ENCODE measurements around the gene LILRB2.
"Not testable (repeated sequence)": the region's sequence is repeated elsewhere in the genome, so short reads cannot be mapped to it uniquely, and the experiment has no call there.

The LILRB2 gene

DNA sequence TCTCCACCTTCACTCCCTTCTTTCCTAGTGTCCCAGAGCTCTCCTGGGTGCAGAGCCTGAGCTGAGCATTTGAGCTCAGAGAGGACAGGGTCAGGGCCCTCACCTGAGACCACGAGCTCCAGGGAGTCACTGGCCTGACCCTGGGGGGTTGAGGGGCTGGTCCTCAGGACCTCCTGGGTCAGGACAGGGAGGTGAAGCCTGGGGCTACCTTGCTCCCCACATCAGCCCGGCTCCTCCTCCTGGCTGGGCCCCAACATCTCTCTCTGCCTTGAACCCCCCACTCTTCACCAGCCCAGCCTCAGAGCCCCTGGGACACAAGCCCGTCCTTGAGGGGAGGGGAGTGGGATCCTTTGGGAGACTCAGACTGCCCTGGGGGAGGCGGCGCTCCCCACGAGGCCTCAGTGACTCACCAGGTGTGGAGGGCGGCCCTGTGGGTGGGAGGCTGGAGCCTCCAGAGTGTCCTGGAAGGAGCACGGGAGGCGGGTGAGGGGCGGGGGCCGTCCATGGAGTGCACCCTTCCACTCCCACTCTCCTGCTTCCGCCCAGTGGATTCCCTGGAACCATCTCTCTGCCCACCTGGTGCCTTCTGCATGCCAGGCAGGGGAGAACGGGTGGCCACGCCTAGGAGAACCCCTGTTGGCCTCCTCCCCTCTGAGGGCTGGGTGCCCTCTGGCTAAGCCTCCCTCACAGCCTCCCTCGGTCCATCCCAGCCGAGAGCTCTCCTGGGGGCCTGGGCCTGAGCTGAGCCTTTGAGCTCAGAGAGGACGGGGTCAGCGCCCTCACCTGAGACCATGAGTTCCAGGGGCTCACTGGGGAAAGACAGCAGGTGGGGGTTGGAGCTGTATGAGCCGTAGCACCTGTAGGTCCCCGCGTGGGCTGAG is 41.2 kb downstream of the LILRB2 start:
- DNase-seq, result not testable (repeated sequence)

DNA sequence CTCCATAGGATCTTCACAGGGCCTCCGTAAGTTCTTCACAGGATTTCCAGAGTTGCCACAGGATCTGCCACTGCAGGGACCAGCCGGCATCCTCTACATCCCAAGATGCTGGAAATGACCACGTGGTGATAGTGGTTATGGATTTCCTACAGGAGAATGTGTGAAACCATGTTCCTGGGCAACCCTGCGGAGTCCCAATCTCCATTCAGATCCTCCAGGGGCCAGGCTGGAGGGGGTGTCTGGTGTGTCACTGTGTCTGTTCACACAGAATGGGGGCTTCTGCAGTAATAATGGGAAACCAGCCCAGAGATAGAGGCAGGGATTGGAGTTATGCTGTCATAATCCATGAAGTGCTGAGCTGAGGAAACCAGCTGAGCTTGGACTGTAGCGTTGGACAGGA is 47.0 kb downstream of the LILRB2 start:
- DNase-seq, result no peak

DNA sequence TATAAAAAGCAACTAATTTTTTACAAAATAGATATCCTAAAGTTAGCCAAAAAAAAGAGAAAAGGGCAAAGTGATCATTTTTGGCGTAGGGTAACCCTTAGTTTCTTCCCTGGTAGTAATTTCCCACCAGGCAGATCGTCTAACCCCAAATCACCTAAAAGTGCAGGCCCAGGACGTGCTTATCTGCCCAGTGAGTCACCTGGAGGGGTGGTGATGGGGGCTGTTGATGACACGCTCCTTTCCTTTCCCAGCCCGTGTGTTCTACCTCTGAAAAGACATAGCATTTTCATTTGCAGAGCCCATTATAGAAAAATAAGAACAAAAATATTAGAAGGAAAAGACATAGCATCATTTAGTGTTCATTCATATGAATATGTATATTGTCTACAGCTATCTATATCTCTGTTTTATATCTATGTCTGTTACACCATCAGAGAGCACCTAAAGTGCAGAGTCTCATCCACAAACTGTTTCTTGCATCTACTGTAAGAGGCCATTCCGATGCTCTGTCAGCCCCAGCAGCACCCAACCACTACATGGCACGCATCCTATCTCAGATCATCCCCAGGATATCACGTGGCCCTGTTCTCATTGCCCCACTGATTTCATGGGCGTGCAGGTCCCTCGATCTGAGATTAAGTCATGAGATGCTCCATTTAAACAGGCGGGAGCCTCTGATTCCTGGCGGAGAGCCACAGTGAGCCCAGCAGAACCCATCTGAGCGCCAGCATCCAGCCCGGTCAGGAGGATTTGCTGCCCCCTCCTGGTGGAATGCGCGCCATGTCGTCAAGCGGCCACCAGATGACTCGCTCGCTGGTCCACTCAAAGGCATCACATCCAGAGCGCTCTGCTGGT is 49.6 kb downstream of the LILRB2 start:
- DNase-seq, result peak; percentile 55 to 58

DNA sequence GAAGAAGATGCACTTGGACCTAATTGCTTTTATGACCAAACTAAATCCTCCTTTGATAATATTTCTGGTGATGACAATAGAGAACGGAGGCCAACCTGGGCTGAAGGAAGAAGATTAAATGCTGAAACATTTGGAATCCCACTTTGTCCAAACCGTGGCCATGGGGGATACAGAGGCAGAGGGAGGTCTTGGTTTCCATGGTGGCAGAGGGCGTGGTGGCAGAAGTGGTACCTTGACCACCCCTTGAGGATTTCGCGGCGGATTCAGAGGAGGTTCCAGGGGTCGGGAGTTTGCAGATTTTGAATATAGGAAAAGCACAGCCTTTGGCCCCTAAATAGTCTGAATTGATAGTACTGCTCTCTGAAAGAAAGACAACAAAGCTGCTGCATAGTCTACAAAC is 50.9 kb downstream of the LILRB2 start:
- no peak for DNase-seq

DNA sequence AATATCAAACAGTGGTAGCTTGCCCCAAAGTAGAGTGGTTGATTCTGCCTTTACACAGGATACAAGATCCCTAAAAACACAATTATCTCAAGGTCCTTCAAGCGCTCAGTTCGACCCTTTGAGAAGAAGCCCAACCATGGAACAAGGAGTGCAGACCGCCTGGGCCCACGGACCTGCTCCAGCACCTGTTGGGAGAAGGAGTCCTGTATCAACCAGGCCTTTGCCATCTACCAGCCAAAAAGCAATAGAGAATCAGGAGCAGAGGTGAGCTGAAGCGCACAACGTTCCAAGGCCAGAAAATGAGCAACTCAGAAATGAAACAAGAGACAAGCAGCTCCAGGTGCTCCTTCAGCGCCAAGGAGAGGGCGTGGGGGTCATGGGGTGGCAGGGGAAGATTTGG is 51.8 kb downstream of the LILRB2 start:
- DNase-seq, result no peak

DNA sequence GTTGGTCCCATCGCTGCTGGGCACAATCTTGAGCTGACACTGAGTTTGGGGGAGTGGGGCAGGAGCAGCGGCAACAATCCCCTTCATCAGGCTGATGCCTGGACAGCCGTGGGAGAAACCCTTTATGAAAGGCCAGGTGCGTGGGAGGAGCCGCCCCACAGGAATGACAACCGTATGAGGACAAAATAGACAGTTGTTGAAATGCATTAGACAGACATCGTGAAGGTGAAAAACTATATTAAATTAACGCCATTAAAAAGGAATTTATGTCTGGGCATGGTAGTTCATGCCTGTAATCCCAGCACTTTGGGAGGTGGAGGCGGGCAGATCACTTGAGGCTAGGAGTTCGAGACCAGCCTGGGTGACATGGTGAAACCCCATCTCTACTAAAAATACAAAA is 56.3 kb downstream of the LILRB2 start:
- DNase-seq, result not testable (repeated sequence)

DNA sequence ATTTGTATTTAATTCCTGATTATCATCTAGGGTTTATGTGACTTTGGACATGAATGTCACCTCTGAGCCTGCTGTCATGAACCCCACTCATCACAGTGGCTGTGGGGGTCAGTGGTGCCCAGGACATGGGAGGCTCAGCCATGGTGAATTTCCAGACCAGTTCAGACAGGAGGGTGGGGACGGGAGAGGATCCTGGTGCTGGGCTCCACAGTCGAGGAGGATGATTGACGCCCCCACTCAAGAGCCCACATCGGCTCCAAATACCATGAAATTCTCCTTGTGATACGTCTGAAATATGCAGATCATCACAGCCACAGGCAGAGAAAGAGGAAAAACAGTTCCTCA is 57.0 kb downstream of the LILRB2 start:
- DNase-seq, result not testable (repeated sequence)

Data from Kasumi-1 (cell line).